GM23338 (cell line): Measurements from ENCODE around the gene FEM1B. TPM values are rescaled to one million over a fixed set of nuclear protein-coding genes. Genes with fewer than 3 reads are reported as not detected.

Experiments
- ATAC-seq: fragments of 200-7000 bp; cut with Tn5 transposase; 3 replicates; pipeline ENCODE4 v1.9.1; 2020
- DNase-seq: peaks from one replicate; pipeline ENCODE4 v3.0.0-alpha.2; 2015; ENCODE audit warnings: low spot score
- H2AFZ ChIP-seq: fragments of 200-600 bp; sonication (generic); 2 replicates; pipeline ENCODE4 v1.8.0; 2016; ENCODE audit warnings: antibody characterized with exemption, mild to moderate bottlenecking, moderate library complexity
- H3F3A ChIP-seq: fragments of 200-600 bp; sonication (generic); replicated peaks from 2 replicates; pipeline ENCODE4 v1.8.0; 2017; ENCODE audit warnings: antibody characterized with exemption, mixed run types, low read depth
- H3K27ac ChIP-seq: fragments of 200-600 bp; sonication (generic); 2 replicates; pipeline ENCODE4 v1.6.1; 2016; ENCODE audit warnings: low read depth
- H3K27me3 ChIP-seq: fragments of 200-600 bp; sonication (generic); 2 replicates; pipeline ENCODE4 v1.8.0; 2016; ENCODE audit warnings: mild to moderate bottlenecking, mixed run types, moderate library complexity; ENCODE audit not compliant: insufficient read depth
- H3K36me3 ChIP-seq: fragments of 200-600 bp; sonication (generic); 2 replicates; pipeline ENCODE4 v1.8.0; 2016; ENCODE audit warnings: mild to moderate bottlenecking; ENCODE audit not compliant: insufficient read depth
- H3K4me1 ChIP-seq: fragments of 200-600 bp; sonication (generic); 2 replicates; pipeline ENCODE4 v1.8.0; 2016; ENCODE audit warnings: mild to moderate bottlenecking, moderate library complexity; ENCODE audit not compliant: insufficient read depth
- H3K4me2 ChIP-seq: fragments of 200-600 bp; sonication (generic); 2 replicates; pipeline ENCODE4 v1.7.1; 2017; ENCODE audit warnings: mixed run types
- H3K4me3 ChIP-seq: fragments of 200-600 bp; sonication (generic); 2 replicates; pipeline ENCODE4 v1.6.1; 2016; ENCODE audit warnings: mixed run types
- H3K79me2 ChIP-seq: fragments of 200-600 bp; sonication (generic); replicated peaks from 2 replicates; pipeline ENCODE4 v1.8.0; 2017; ENCODE audit warnings: mild to moderate bottlenecking; ENCODE audit not compliant: insufficient read depth
- H3K9me2 ChIP-seq: fragments of 200-600 bp; sonication (generic); 2 replicates; pipeline ENCODE4 v1.8.0; 2017; ENCODE audit not compliant: insufficient read depth
- H4K20me1 ChIP-seq: fragments of 200-600 bp; sonication (generic); replicated peaks from 2 replicates; pipeline ENCODE4 v1.8.0; 2017; ENCODE audit warnings: mild to moderate bottlenecking; ENCODE audit not compliant: insufficient read depth
- H3K27ac Mint-ChIP-seq: 2 replicates; pipeline ENCODE4 v1.8.0; 2020; ENCODE audit warnings: inconsistent platforms, mild to moderate bottlenecking, moderate library complexity, mixed read lengths
- H3K27me3 Mint-ChIP-seq: 3 replicates; pipeline ENCODE4 v1.8.0; 2022; ENCODE audit warnings: low read depth, mild to moderate bottlenecking, moderate library complexity, mixed read lengths, inconsistent platforms; ENCODE audit not compliant: insufficient read depth, poor library complexity
- H3K36me3 Mint-ChIP-seq: 3 replicates; pipeline ENCODE4 v1.8.0; 2021; ENCODE audit warnings: low read depth, mild to moderate bottlenecking, inconsistent platforms, moderate library complexity, mixed read lengths
- H3K4me1 Mint-ChIP-seq: 3 replicates; pipeline ENCODE4 v1.8.0; 2020; ENCODE audit warnings: mild to moderate bottlenecking, inconsistent platforms, mixed read lengths
- H3K4me3 Mint-ChIP-seq: 3 replicates; pipeline ENCODE4 v1.8.0; 2021; ENCODE audit warnings: moderate library complexity, mild to moderate bottlenecking, inconsistent platforms, mixed read lengths
- H3K9me3 Mint-ChIP-seq: 3 replicates; pipeline ENCODE4 v1.8.0; 2020; ENCODE audit warnings: moderate library complexity, mild to moderate bottlenecking, inconsistent platforms, mixed read lengths
- EZH2 ChIP-seq: fragments of 200-600 bp; sonication (generic); IDR thresholded peaks from one replicate; pipeline ENCODE4 v1.8.0; 2017; ENCODE audit warnings: antibody characterized with exemption, mild to moderate bottlenecking, low read depth; ENCODE audit not compliant: unreplicated experiment
- NANOG ChIP-seq: IDR thresholded peaks from 2 replicates; pipeline ENCODE4 v1.6.1; 2016; ENCODE audit warnings: antibody characterized with exemption, borderline replicate concordance
- POLR2AphosphoS5 ChIP-seq: IDR thresholded peaks from 2 replicates; pipeline ENCODE4 v1.6.1; 2016; ENCODE audit warnings: antibody characterized with exemption, low read depth
- STAT1 ChIP-seq: IDR thresholded peaks from one replicate; pipeline ENCODE4 v1.6.1; 2016; ENCODE audit warnings: antibody characterized with exemption; ENCODE audit not compliant: unreplicated experiment
- ZNF331 ChIP-seq: fragments of 250-450 bp; sonication (Bioruptor Pico); IDR thresholded peaks from 2 replicates; pipeline ENCODE4 v1.5.0; 2020; ENCODE audit warnings: low read depth, mild to moderate bottlenecking, moderate library complexity
- polyA plus RNA-seq: library from polyadenylated mRNA; unstranded; fragments of >200 nt; fragmentation: Nextera tagmentation; extraction: Ambion mirVana; gene quantifications from 2 replicates; pipeline ENCODE4 v1.2.1, GENCODE V29; 2016
- total RNA-seq: library from RNA; depleted of rRNA; stranded (reverse); fragments of >200 nt; shearing (Covaris generic); gene quantifications from 2 replicates; pipeline ENCODE4 v1.2.3, GENCODE V29; 2014
- TF ChIP-seq, protein P1 (sequence below), 2 experiments: fragments of 200-600 bp in 1 of 2; sonication (generic) in 1 of 2; conservative IDR thresholded peaks; 2 replicates each; pipeline versions ENCODE4 v1.5.1 to v1.6.1; 2016 to 2017; ENCODE audit warnings: antibody characterized with exemption in 2 of 2, low read depth in 2 of 2, mild to moderate bottlenecking in 2 of 2, moderate library complexity in 1 of 2
- TF ChIP-seq, protein P2 (sequence below): IDR thresholded peaks from 2 replicates; pipeline ENCODE4 v1.6.1; 2016; ENCODE audit warnings: antibody characterized with exemption
- TF ChIP-seq, protein P3 (sequence below): fragments of 250-450 bp; sonication (Bioruptor Pico); IDR thresholded peaks from 2 replicates; pipeline ENCODE4 v1.5.0; 2020; ENCODE audit warnings: mild to moderate bottlenecking, moderate library complexity

Gene FEM1B
- total and polyA plus RNA-seq, 2 experiments from 2014 or later, result 13.0 to 82.0 TPM

DNA sequence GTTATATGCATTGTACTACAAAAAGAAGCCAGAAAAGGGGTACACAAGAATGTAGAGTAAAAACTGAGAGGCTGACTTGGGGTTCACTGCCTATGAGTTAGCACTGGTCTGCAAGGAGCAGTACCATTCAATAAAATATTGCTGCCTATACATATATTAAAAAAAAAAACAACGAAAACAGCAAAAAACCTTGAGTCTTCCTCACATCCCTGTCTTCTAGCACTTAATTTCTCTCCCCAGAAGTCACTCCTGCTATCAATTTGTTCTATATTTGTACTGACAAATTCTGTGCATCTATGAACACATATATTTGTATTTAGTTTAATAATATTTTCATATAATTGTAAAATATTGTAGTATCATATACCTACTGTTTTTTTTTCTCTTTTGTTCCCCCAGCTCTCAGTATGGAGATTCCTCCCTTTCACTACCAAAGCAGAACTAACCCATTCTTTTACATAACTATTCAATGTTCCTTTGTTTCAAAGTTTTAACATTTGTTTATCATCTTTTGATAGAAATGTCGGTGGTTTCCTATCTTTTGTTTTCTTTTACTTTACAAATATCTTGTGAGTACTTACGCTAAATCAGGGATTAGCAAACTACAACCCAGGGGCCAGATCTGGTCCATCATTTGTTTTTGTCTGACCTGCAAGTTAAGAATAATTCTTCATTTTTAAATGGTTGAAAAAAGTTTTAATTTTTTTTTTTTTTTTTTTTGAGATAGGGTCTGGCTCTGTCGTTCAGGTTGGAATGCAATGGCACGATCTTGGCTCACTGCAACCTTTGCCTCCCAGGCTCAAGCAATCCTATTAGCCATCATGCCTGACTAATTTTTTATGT is 14.8 kb upstream of the FEM1B start:
- Histone ChIP-seq H3K27ac (peak overlapping the region; percentile 64), H4K20me1 (no peaks in the 10 kb centered on the region), H3K4me1 (peaks cover 27% of the 10 kb centered on the region), H3K36me3 (no peaks in the 10 kb centered on the region), H3K79me2 (no peaks in the 10 kb centered on the region), H3K27me3 (no peaks in the 10 kb centered on the region), H3K4me3 (peak overlapping the region; percentile 23; the same call in 1 of the 2 replicates), H3F3A (no peaks in the 10 kb centered on the region), H3K4me2 (peak overlapping the region; percentile 52), H2AFZ (no peak overlapping the region), H3K9me2 (no peaks in the 10 kb centered on the region)
- peak overlapping the region; percentile 45; the same call in 2 of the 3 replicates for H3K4me3 Mint-ChIP-seq
- H3K4me1 Mint-ChIP-seq, result peaks cover 41% of the 10 kb centered on the region
- no peaks in the 10 kb centered on the region for H3K27me3 Mint-ChIP-seq
- no peaks in the 10 kb centered on the region for H3K36me3 Mint-ChIP-seq
- peak overlapping the region; percentile 93 for H3K27ac Mint-ChIP-seq
- ATAC-seq (peak; percentile 38), DNase-seq (peak; percentile 48)
- TF ChIP-seq EZH2, result no peak
- TF ChIP-seq, protein P1, sequence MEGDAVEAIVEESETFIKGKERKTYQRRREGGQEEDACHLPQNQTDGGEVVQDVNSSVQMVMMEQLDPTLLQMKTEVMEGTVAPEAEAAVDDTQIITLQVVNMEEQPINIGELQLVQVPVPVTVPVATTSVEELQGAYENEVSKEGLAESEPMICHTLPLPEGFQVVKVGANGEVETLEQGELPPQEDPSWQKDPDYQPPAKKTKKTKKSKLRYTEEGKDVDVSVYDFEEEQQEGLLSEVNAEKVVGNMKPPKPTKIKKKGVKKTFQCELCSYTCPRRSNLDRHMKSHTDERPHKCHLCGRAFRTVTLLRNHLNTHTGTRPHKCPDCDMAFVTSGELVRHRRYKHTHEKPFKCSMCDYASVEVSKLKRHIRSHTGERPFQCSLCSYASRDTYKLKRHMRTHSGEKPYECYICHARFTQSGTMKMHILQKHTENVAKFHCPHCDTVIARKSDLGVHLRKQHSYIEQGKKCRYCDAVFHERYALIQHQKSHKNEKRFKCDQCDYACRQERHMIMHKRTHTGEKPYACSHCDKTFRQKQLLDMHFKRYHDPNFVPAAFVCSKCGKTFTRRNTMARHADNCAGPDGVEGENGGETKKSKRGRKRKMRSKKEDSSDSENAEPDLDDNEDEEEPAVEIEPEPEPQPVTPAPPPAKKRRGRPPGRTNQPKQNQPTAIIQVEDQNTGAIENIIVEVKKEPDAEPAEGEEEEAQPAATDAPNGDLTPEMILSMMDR (conservative IDR thresholded peaks at IDR 0.05; ENCODE audit: low read depth in 2 of 2), result no peak
- TF ChIP-seq STAT1, result no peak
- no peak for TF ChIP-seq ZNF331
- no peak for TF ChIP-seq POLR2AphosphoS5
- TF ChIP-seq, protein P2, sequence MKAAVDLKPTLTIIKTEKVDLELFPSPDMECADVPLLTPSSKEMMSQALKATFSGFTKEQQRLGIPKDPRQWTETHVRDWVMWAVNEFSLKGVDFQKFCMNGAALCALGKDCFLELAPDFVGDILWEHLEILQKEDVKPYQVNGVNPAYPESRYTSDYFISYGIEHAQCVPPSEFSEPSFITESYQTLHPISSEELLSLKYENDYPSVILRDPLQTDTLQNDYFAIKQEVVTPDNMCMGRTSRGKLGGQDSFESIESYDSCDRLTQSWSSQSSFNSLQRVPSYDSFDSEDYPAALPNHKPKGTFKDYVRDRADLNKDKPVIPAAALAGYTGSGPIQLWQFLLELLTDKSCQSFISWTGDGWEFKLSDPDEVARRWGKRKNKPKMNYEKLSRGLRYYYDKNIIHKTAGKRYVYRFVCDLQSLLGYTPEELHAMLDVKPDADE, result no peak
- TF ChIP-seq NANOG, result peak; percentile 46; the same call in 1 of the 2 replicates
- no peaks in the 10 kb centered on the region for H3K9me3 Mint-ChIP-seq

DNA sequence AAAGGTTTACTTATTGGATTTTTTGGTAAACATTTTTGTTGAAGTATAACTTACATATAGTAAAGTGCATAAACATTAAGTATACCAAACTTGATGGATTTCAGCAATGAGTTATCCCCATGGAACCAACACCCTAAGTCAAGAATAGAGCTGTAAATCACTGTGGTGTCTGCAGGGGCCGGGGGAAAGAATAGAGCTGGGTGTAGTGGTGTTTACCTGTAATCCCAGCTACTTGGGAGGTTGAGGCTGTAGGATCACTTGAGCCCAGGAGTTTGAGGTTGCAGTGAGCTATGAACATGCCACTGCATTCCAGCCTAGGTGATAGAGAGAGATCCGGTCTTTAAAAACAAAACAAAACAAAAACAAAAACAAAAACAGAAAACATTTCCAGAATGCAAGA is 13.3 kb upstream of the FEM1B start:
- H3K27me3 ChIP-seq, result no peaks in the 10 kb centered on the region
- no peaks in the 10 kb centered on the region for H3K79me2 ChIP-seq
- no peaks in the 10 kb centered on the region for H3K9me2 ChIP-seq
- H4K20me1 ChIP-seq, result no peaks in the 10 kb centered on the region
- Mint-ChIP-seq H3K9me3 (no peaks in the 10 kb centered on the region), H3K4me3 (no peak overlapping the region), H3K4me1 (peaks cover 40% of the 10 kb centered on the region), H3K27ac (peak overlapping the region; percentile 87), H3K27me3 (no peaks in the 10 kb centered on the region), H3K36me3 (no peaks in the 10 kb centered on the region)
- peak overlapping the region; percentile 14 for H3K4me2 ChIP-seq
- H3K27ac ChIP-seq, result peak overlapping the region; percentile 47; the same call in 1 of the 2 replicates
- peaks cover 27% of the 10 kb centered on the region for H3K4me1 ChIP-seq
- DNase-seq (peak; percentile 28), ATAC-seq (peak; percentile 89)
- no peaks in the 10 kb centered on the region for H3K36me3 ChIP-seq
- H3F3A ChIP-seq, result no peaks in the 10 kb centered on the region
- H2AFZ ChIP-seq, result no peak overlapping the region
- H3K4me3 ChIP-seq, result no peak overlapping the region
- TF ChIP-seq, protein P3, sequence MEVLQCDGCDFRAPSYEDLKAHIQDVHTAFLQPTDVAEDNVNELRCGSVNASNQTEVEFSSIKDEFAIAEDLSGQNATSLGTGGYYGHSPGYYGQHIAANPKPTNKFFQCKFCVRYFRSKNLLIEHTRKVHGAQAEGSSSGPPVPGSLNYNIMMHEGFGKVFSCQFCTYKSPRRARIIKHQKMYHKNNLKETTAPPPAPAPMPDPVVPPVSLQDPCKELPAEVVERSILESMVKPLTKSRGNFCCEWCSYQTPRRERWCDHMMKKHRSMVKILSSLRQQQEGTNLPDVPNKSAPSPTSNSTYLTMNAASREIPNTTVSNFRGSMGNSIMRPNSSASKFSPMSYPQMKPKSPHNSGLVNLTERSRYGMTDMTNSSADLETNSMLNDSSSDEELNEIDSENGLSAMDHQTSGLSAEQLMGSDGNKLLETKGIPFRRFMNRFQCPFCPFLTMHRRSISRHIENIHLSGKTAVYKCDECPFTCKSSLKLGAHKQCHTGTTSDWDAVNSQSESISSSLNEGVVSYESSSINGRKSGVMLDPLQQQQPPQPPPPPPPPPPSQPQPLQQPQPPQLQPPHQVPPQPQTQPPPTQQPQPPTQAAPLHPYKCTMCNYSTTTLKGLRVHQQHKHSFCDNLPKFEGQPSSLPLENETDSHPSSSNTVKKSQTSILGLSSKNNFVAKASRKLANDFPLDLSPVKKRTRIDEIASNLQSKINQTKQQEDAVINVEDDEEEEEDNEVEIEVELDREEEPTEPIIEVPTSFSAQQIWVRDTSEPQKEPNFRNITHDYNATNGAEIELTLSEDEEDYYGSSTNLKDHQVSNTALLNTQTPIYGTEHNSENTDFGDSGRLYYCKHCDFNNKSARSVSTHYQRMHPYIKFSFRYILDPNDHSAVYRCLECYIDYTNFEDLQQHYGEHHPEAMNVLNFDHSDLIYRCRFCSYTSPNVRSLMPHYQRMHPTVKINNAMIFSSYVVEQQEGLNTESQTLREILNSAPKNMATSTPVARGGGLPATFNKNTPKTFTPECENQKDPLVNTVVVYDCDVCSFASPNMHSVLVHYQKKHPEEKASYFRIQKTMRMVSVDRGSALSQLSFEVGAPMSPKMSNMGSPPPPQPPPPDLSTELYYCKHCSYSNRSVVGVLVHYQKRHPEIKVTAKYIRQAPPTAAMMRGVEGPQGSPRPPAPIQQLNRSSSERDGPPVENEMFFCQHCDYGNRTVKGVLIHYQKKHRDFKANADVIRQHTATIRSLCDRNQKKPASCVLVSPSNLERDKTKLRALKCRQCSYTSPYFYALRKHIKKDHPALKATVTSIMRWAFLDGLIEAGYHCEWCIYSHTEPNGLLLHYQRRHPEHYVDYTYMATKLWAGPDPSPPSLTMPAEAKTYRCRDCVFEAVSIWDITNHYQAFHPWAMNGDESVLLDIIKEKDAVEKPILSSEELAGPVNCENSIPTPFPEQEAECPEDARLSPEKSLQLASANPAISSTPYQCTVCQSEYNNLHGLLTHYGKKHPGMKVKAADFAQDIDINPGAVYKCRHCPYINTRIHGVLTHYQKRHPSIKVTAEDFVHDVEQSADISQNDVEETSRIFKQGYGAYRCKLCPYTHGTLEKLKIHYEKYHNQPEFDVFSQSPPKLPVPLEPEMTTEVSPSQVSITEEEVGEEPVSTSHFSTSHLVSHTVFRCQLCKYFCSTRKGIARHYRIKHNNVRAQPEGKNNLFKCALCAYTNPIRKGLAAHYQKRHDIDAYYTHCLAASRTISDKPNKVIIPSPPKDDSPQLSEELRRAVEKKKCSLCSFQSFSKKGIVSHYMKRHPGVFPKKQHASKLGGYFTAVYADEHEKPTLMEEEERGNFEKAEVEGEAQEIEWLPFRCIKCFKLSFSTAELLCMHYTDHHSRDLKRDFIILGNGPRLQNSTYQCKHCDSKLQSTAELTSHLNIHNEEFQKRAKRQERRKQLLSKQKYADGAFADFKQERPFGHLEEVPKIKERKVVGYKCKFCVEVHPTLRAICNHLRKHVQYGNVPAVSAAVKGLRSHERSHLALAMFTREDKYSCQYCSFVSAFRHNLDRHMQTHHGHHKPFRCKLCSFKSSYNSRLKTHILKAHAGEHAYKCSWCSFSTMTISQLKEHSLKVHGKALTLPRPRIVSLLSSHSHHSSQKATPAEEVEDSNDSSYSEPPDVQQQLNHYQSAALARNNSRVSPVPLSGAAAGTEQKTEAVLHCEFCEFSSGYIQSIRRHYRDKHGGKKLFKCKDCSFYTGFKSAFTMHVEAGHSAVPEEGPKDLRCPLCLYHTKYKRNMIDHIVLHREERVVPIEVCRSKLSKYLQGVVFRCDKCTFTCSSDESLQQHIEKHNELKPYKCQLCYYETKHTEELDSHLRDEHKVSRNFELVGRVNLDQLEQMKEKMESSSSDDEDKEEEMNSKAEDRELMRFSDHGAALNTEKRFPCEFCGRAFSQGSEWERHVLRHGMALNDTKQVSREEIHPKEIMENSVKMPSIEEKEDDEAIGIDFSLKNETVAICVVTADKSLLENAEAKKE (CRISPR knock-in tag), result no peak
- TF ChIP-seq, protein P2, result no peak
